ENCODE data around the gene EMP1.

Gene EMP1

DNA sequence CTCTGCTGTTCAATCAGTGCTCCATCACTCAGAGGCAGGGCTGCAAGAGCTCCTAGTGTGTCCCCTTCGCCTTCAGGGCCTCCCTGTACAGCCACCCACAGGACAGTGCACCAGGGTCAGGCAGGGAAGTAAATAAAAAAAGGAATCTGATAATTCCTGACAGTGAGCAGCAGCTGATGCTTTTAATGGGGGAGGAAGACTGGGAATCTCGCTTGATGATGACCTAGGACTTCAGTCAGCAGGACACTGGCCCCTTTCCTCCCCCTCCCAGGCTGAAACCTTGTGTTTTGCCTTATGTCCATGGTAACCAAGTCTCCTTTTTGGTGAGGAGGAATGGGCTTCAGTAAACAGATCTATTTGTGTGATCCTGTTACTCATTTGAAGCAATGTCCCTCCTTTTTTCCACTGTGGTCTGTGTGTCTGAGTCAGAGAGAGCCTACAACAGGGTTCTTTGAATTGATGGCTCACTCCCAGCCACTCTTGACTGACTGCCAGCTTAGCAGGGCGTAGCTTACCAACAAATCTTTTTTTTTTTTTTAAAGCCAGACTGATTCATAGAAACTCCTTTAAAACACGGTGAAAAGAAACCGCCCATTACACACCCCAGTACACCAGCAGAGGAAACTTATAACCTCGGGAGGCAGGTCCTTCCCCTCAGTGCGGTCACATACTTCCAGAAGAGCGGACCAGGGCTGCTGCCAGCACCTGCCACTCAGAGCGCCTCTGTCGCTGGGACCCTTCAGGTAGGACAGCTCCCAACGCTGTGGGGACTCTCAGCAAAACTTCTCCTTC, at the start of gene EMP1:
Gene EMP1, plus strand, starts transcription at position 597 of the 792 bp plus-strand sequence. CDS start 14,785 bp downstream, outside the sequence.
- DNase-seq, result no peak

GRCh38 chr12:13147688-13148484, 48.6 kb upstream of the EMP1 start:
- no peak for DNase-seq

DNA sequence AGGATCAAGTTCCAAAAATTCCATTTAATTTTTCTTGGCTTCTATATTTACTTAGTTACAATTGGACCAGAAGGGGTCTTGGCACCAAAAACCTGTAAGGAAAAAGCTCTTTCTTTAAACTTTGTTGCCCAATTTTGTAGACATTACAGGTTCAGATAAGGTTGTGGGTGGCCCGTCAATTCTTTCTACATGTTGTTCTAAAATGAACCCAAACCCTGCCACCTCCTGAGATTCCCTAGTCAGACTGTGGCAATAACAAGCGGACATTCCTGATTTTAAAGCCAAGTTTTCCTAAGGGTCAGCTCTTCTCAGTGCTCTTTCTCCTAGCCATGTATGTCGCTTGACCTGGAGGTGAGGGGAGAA, 48.1 kb upstream of the EMP1 start:
- no peak for DNase-seq

DNA sequence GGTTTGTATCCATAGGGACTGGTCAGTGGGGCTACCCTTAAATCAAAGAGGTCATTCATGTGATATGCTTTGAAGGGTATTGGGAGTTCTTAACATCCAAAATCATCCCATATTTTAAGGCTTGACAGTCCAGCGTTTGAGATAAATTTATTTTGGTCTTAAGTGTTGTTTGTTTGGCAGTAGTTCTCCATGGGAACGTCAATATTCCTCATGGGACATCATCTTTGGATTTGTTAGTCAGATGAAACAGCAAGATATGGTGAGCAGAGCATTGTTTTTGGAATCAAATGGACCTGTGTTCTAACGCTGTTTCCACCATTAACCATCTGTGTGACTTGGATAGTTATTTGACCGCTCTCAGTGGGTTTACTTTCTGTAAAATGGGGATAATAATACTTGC, 47.1 kb upstream of the EMP1 start:
- DNase-seq, result no peak

DNA sequence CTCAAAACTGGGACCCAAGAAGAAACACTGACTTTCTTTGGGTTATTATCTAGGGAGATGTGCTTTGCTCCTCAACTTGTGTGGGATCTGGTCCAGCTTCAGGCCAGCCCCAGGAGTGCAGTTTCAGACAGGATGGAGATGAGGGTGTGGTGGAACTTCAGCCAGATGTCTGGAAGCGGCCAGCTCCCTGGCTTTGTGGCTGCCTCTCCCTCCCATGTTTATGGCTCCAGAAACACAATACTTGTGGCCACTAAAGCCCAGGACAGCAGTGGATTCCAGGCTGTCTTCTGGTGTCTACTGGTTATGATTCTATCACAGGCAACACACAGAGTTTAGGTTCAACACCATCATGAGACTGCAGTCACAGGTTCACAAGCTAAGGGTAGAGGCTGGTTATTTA, 44.2 kb upstream of the EMP1 start:
- DNase-seq, result no peak

DNA sequence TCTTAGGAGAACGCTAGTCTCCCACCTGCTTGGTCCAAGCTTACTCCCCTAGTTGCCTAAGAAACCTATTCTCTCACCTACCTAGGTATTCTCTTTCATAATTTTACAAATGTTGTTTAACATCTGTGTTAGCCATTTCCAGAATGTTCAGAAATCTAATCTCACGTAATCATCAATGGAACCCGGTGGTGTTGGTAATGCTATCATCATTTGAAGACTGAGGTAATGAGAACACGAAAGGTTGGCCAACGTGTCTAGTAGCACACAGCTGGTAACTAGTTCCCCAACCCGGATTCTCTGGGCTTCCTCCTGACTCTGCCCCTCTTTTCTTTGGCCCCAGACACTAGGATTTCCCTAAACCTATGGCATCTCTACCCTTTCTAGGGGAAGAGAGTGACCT, 43.8 kb upstream of the EMP1 start:
- no peak for DNase-seq

DNA sequence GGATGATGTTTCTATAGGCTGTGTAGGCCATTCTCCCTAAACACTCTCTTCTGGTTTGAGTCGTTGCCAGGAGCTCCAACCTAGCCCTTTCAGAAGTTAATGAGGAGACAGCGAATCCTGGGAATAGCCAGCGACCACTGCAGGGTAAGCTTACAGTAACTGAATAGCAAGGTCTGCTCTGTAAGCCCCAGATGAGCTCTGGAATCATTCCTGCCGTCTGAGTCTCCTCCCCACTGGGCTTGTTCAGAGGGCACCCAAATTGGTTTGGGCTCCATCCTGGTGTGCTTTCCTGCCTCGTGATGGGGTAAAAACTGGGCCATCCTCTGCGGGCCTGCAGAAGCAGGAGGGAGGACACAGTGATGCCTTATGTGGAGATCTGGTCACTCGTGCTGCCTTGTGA, 43.3 kb upstream of the EMP1 start:
- no peak for DNase-seq

DNA sequence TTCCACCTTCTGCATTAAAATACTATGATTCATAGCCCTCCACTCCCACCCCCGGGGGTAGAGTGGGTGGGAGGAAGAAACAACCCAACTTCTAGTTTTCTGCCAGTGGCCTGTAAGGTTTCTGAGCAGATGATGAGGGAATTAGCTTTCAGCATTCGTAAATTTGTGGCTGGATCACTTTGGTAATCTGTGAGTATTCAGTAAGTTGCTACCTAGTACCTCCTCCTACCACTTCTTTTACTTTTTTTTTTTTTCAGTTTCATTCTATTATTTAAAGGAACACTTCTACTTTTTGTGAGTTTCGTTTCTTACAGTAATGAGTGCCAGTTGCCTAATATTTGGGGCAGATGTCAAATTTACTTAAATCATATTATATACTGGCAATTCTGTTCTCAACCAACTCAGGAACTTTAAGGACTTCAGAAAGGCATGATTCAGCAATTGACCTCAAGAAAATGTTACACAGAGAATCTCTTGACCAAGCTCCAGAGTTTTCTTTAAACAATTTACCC, 42.4 kb upstream of the EMP1 start:
- no peak for DNase-seq

GRCh38 chr12:13154831-13155230, 41.7 kb upstream of the EMP1 start:
- no peak for DNase-seq

DNA sequence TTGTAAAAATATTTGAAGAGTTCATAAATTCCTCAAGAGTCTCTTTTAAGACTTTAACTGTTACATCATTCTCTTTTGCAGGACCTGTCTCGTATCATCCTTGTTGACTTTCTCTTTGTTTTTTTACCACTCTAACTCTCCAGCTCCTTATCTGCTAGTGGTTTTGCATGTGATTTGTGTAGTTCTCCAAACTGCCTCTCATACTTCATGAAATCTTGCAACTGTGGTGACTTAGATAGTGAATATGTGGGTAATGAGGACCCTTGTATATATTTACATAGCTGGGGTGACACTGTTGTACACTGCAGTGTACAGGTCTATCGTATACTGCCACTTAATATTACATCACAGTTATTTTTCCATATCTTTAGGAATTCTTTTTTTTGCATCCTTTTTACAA, 40.2 kb upstream of the EMP1 start:
- no peak for DNase-seq

DNA sequence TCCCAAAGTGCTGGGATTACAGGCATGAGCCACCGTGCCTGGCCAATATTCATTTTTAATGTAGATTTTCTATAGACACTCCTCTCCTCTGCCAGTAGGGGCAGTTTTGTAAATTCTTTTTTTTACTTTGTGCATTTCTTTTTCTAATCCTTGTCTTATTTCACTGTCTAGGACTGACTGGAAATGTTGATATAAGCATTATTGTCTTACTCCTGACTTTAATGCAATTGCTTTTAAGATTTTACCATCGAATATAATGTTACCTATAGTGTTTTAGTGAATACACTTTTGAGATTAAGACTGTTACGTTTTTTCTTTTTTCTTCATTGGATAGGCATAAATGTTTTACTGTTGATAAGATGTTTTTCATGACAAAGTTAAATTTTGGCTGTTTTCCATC, 35.4 kb upstream of the EMP1 start:
- DNase-seq, result no peak

DNA sequence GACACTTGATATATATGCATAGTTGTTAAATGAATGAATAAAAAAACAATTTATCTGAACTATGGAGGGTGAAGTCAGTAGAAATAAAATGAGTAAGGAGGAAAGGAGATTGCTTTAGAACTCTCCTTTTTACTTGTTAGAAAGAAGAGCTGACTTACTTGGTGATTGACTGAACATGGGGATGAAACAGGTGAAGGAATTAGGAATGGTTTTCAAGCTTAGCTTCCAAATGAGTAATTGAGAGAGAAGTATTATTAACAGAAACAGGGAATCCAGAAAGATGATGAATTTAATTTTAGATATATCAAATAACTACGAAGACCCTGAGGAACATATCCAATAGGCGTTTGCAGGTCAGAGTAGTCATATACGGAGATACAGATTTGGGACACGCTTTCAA, 33.6 kb upstream of the EMP1 start:
- DNase-seq, result no peak

DNA sequence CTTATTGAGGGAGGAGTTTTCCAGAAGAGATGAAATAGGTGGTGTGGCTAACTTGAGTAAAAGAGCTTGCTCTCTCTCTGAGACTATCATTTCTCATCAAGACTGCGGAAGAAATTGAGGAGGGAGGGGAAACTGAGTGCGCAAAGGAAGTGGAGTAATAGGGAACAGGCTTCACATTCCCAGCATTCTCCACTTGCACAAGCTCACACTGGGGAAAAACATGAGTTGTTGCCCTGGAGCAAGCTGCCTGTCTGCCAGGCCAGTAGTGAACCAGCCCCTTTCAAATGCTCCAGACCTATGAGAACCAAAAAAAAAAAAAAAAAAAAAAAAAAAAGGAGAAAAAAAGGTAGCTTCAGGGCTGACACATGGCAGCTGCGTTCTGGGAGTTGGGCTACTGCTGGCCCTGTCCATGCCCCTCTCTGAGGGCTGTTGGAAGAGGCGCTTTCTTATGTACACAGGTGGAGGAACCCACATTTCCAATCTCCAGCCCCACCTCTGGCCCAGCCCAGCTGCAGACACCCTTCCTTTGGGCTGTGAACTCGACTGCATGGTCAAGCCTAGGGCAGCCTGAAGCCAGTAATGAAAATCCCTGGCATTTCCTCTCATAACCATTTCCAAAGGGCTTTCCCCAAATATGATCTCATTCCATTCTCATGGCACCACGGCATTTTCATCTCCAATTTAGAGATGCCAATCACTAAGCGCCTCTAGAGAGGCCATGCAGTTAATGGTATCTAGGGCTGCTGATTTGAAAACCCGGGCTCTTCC, 32.5 kb upstream of the EMP1 start:
- DNase-seq, result no peak

DNA sequence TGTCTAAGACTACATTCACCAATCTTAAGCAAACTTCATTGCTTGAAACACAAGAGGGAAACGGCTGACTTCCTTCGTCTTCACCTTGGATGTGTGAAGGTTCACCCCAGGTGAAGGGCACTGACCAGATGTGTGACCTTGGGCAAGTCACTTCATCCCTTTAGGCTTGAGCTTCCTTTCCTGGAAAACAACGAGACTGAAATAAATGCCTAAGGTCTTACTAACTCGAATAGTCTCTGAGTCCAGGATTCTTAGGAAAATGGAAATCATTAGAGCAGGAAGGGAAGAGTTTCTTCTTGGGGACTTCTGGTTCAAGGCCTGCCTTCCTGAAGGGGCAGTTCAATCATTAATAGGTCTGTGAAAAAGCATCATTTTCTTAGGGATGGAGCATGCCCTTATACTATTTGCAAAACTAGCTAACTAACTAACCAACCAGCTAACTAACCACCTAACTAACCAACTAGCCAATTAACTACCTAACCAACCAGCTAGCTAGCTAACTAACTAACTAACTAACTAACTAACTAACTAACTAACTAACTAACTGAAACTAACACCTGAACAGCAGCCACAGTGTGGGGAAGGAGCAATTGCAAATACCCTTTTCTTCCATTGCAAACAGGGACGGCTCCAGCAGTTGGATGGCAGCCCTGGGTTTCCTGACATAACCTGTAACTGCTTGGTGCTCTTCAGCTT, 31.5 kb upstream of the EMP1 start:
- no peak for DNase-seq

GRCh38 chr12:13165617-13166041, 30.9 kb upstream of the EMP1 start:
- no peak for DNase-seq

DNA sequence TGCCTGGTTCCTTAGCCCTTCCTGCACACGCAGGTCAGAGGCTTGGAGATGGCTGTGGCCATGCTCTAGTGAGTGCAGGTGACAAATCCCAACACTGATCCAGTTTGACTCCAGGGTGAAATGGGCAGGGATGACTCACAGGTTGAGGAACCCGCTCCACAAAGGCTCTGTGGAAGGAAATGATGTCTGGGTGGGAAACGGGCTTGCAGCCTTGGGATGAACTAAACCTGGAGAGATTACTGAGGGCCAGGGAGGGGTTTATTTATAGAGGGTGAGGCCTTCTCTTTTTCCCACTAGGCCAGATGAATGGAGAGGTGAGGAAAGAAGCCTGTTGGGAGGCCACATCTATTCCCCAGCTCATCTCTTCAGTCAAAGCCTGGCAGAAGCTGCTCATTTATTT, 29.3 kb upstream of the EMP1 start:
- no peak for DNase-seq

DNA sequence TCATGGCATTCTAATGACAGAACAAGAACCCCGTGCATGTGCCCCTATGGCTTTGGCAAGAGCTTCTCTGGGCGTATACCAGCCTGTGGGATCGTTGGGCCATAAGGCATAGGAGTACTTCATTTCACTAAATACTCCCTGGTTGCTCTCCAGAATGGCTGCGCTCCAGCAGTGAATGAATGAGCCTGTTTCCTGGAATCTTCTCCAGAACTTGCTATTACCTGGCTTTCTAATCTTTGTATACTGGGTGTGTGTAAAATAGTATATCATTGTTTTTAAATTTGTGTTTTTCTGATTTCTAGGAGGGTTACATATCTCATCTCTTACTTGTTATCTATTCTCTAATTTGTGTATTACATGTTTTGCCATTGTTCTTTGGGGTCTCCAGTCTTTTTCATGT, 28.6 kb upstream of the EMP1 start:
- no peak for DNase-seq

GRCh38 chr12:13169272-13169671, 27.3 kb upstream of the EMP1 start:
- DNase-seq, result no peak

DNA sequence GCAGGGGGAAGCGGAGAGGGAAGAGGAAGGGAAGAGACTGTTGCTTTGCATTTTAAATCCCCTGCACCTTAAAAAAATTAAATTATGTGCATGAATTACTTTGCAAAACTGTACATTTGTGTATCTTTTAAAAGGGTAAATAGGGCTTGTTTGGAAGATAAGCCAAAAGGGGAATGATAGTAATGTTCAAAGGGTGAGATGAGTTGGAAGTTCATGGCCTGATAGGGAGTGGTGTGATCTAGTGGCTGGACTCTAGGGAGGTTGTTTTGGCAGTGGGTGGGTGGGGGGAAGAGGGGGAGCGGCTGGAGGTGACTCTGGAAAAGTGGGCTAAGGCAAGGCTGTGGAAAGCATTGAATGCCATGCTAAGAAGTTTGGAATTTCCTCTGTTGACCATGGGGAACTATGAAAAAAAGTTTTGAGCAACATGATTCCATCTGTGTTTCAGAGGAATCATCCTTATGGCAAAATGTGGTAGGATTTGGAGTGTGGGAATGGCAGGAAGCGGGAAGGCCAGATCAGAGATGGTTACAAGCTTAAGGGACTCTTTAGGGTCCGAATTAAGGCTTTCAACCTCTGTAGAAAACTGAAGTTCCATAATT, 25.5 kb upstream of the EMP1 start:
- no peak for DNase-seq

DNA sequence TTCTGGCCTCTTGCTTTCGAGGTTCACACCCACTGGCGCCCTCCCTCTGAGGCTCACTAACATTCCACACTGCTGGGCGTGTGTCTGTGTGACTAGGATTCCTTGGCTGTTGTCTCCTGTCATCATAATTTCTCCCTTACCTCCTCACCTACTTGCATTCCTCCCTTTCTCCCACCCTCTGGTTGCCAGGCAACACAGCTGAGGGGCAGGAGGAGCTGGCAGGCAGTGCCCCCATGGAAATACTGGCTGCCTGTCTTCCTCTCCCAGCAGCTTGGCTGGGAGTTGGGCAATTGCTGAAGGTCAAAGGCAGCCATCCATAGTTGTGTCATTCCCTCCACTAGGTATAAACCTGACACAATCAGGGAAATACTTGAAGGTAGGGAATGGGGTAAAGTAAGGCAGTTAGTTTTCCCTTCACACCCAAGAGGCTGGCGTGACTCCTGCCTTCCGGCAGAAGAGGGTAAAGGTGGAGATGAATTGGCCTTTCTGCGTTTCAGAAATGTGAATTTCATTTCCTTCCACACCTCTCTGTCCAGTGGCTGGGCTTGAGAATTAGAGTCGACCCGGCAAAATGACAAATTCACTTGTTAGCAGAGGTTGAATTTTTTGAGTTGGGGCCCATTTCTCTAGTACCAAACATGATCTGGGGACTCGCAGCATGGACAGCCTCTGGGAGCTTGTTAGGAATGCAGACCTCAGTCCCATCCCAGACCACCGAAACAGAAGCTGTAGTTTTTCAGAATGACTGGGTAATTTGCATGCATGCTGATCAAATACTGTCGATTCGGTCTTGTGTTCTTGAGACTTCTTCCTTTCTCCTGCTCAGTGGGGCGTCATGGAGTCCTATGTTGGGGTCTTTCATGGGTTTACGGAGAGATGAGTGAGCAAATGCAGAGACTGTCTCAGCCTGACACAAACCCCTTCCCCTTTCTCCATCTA, 24.3 kb upstream of the EMP1 start:
- no peak for DNase-seq

Measured in NCI-H187 (cell line).